ENCODE measurements around the gene ACTR3C.

The ACTR3C gene

DNA sequence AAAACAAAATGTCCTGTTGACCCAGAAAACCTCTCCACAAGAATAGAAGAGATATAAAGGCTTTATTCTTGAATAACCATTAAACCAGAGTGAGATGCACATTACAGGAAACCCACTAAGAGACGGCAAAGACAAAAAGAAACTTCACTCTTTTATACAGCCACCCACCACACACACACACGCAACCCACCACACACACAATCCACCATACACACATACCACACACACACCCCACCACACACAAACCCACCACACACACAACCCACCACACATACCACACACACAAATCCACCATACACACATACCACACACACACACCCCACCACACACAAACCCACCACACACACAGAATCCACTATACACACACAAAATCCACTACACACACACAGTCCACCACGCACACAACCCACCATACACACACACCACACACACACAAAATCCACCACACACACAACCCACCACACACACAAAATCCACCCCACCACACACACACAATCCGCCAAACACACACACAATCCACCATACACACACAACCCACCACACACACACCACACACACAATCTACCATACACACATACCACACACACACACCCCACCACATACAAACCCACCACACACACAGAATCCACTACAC is 35.8 kb upstream of the ACTR3C start:
- no peak for DNase-seq

DNA sequence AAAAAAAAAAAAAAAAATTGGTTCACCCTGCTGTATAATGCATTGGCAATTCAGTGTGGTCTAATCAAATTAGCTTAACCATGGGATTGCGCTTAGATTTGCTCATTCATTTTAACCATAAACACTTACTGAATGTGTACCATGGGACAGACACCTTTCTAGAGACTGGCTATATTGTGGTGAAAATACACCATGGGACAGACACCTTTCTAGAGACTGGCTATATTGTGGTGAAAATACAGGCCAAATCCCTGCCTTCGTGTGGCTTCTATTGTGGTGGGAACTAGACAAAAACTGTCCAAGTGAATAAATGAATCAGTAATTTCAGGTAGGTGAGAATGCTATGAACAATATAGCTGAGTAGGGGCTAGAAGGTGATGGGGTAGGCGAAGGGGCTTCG is 35.1 kb upstream of the ACTR3C start:
- DNase-seq, result no peak

DNA sequence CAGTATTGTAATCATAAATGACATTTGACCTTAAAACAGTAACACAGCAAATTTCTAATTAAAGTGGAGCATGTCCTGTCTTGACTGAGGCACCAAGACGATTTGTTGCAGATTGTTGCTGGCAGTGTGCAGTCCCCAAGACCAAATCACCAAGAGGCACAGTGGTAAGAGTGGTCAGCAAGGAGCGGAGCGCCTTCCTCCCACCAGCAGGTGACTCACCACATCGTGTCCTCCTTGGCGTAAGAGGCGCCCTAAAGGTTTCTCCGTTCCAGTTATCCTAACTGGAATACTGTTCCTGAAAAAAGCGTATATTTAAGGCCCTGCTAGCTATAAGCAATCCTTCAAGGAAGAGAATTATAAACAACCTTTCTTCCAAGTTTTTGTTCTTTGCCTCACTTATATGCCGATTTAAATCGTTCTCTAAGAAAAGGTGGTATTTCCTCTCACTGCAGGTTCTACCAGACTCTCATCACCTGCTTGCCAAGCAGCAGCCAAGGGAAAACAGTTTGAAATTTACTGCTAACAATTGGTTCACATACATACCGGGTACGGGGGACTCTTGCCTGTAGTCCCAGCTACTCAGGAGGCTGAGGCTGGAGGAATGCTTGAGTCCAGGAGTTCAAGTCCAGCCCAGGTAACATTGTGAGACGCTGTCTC is 34.6 kb upstream of the ACTR3C start:
- DNase-seq, result no peak

DNA sequence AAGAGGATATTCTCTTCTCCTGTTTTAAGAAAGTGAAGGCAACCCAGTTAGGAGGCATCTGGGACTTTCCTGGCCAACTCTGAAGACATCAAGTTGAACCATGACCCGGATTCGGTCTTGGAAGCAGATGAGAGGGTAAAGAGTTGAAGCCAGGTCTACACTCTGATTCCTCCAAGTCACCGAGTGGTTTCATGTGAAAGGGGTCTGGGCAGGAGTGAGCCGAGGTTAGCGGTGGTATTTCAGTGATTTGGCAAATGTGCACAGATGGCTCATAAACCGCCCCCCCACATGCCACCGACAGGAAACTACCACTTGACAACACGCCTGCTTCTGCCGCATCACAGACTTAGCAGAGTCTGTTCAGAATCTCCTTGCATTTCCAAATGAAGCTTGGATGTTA is 33.9 kb upstream of the ACTR3C start:
- peak; percentile 86 for DNase-seq

DNA sequence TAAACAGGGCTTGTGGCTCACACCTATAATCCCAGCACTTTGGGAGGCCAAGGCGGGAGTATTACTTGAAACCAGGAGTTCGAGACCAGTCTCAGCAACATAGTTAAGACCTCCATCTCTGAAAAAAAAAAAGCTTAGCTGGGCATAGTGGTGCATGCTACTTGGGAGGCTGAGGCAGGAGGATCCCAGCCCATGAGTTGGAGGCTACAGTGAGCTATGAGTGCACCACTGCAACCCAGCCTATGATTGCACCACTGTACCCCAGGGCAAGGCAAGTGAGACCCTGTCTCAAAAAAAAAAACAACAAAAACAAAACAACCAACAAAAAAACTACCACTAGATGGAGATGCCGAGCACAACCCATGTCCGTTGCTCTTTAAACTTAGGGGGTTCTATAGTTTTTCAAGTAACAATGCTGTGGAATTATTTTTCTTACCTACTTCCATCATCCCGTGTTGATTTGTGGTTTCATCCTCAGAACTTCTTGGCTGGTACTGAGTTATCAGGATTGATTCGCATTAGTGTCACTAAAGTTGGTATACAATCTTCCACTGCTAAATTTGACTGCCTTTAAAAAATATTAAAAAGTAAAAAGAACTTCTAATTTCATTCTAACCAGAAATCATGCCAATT is 33.0 kb upstream of the ACTR3C start:
- DNase-seq, result peak; percentile 53

DNA sequence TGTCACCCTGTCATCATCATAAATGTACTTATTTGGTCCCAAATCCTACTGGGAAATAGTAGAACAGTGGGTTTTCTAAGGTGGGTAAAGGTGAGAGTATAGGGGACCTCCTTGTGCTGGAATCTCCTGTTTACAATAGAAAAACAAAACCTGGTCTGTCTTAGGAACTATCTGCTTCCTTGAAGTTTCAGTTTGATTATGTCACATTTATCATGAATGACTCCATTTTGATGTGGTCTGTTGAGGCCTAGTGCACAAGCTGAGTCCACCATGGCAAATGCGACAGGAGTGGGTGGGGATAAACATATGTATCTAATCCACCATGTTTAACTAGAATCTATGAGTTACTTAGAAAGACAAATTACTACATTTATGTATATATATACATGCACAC is 32.3 kb upstream of the ACTR3C start:
- DNase-seq, result no peak

DNA sequence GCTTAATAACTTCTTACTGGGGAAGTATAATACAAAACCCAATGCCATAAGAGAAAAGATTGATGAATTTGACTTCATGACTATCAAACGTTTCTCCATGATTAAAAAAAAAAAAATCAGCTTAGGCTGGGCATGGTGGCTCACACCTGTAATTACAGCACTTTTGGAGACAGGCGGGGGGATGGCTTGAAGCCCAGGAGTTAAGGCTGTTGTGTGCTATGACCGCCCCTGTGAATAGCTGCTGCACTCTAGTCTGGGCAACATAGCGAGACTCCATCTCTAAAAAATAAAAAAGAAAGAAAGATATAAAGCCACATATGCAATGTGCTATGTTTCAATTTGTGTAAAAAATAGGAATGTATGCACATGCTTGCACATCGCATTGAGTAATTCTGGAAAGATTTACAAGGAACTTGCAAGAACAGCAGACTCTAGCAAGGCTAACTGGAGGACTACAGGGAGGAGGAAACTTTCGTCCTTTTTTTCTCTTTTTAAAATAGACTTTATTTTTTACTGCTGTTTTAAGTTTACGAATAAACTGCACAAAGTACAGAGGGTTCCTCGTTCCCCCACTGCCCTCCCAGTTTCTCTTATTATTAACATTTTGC is 28.3 kb upstream of the ACTR3C start:
- no peak for DNase-seq

DNA sequence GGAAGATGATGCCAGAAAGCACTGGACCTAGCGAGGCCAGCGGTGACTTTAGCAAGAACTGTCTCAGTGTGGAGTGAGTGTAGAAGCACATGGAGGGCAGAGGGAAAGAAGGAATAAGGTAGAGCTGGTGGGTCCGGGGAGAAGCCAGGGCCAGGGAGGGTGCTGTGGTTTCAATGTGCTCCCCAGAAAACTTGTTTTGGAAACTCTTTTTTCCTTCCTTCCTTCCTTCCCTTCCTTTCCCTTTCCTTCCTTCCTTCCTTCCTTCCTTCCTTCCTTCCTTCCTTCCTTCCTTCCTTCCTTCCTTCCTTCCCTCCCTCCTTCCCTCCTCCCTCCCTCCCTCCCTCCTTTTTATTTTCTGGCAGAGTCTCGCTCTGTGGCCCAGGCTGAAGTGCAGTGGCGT is 23.6 kb upstream of the ACTR3C start:
- DNase-seq, result no peak

GRCh38 chr7:150345012-150345411 is 21.7 kb upstream of the ACTR3C start:
- DNase-seq, result no peak

DNA sequence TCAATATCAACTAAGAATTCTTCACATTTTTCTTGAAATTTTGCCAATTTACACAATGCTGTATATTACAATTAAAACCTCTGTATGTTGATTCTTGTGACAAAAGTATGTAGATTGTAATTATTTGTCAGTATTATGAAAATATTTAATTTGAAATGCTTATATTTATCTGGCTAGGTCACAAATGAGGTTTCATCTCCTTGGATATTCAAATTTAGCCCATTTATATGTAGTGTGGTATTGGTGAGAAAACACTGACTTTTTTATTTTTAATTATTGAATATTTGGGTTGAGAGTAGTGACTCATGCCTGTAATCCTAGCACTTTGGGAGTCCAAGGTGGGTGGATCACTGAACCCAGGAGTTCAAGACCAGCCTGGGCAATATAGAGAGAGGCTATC is 21.0 kb upstream of the ACTR3C start:
- DNase-seq, result no peak

GRCh38 chr7:150343225-150343624 is 19.9 kb upstream of the ACTR3C start:
- no peak for DNase-seq

DNA sequence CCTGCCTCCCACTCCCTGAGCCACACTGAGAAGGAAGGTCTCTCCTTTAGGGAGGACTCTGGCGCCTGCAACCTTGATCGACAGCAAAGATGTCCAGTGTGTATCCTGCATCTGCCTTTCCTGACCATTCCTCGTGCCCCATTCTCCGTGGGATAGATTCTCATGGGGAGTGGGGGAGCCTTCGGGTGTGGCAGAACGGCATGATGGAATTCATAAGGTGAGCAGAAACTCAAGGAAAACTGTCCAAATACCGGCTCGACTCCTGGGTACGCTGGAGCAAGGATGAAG is 18.7 kb upstream of the ACTR3C start:
- DNase-seq, result no peak

GRCh38 chr7:150341263-150342120 is 18.1 kb upstream of the ACTR3C start, which contains the start of gene RARRES2:
Gene RARRES2, minus strand, starts transcription at chr7:150341629. Its CDS starts 1,020 bp downstream, at chr7:150340609.
- DNase-seq, result no peak

GRCh38 chr7:150340875-150341262 is 17.5 kb upstream of the ACTR3C start:
- no peak for DNase-seq

GRCh38 chr7:150340024-150340749 is 16.8 kb upstream of the ACTR3C start:
- no peak for DNase-seq

GRCh38 chr7:150339409-150339809 is 16.1 kb upstream of the ACTR3C start:
- DNase-seq, result no peak

GRCh38 chr7:150338166-150338829 is 15.0 kb upstream of the ACTR3C start:
- DNase-seq, result no peak

- no peak for DNase-seq
Observed at GRCh38 chr7:150337659-150338081, 14.3 kb upstream of the ACTR3C start.

DNA sequence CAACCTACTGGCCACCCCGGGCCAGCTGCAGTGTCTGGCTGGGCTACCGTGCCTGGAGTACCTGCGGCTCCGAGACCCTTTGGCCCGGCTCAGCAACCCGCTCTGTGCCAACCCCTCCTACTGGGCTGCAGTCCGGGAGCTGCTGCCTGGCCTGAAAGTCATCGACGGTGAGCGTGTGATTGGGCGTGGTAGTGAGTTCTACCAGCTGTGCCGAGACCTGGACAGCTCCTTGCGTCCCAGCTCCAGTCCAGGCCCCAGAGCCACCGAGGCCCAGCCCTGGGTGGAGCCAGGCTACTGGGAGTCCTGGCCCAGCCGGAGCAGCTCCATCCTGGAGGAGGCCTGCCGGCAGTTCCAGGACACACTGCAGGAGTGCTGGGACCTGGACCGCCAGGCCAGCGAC is 13.8 kb upstream of the ACTR3C start:
- DNase-seq, result no peak

GRCh38 chr7:150336746-150337145 is 13.4 kb upstream of the ACTR3C start:
- no peak for DNase-seq

GRCh38 chr7:150335774-150336112 is 12.4 kb upstream of the ACTR3C start:
- no peak for DNase-seq

Data from CD4-positive, alpha-beta T cell treated with Interleukin-4 for 4 hours (primary cell).